HEK293 (cell line): ENCODE results near the gene COG6.

Experiments
- CTCF ChIA-PET: fragments of 350-600 bp; formaldehyde crosslinking; extraction: SDS; loops from one replicate; lab custom pipeline; 2021; ENCODE audit warnings: antibody characterized with exemption; lab: Yijun Ruan, JAX
- POLR2A ChIA-PET: fragments of 300-600 bp; formaldehyde crosslinking; extraction: SDS; loops from one replicate; lab custom pipeline; 2020; ENCODE audit warnings: antibody characterized with exemption, inconsistent platforms; lab: Yijun Ruan, JAX
- H3K27ac ChIP-seq: fragments of 200-500 bp; sonication (Bioruptor generic); 2 replicates; pipeline ENCODE4 v1.5.1; 2014; ENCODE audit warnings: low read depth, low read length, control low read depth, inconsistent platforms; ENCODE audit errors: extremely low read depth
- H3K36me3 ChIP-seq, 2 experiments: fragments of 200-500 bp in 1 of 2; sonication (Bioruptor generic) in 1 of 2; 1 replicate in 1 of 2; 2 replicates in 1 of 2; pipeline ENCODE4 v1.5.1; 2014 to 2017; ENCODE audit warnings: inconsistent platforms in 2 of 2, low read length in 2 of 2; ENCODE audit not compliant: control insufficient read depth in 2 of 2, insufficient read depth in 1 of 2
- H3K4me1 ChIP-seq: fragments of 200-500 bp; sonication (Bioruptor generic); 2 replicates; pipeline ENCODE4 v1.5.1; 2014; ENCODE audit warnings: mild to moderate bottlenecking, low read length, inconsistent platforms; ENCODE audit not compliant: control insufficient read depth, insufficient read depth
- H3K4me3 ChIP-seq: 2 replicates; pipeline ENCODE4 v1.5.1; 2011; ENCODE audit warnings: low read depth, mild to moderate bottlenecking, control low read depth, low read length, moderate library complexity
- H3K9me3 ChIP-seq: fragments of 200-500 bp; sonication (Bioruptor generic); 2 replicates; pipeline ENCODE4 v1.5.1; 2014; ENCODE audit warnings: low read depth, low read length, inconsistent platforms; ENCODE audit not compliant: control insufficient read depth, insufficient read depth
- ELK4 ChIP-seq: IDR thresholded peaks from 2 replicates; pipeline ENCODE4 v1.6.1; 2011; ENCODE audit warnings: mild to moderate bottlenecking, low read depth, low read length, borderline replicate concordance
- HOXD13 ChIP-seq: sonication (generic); formaldehyde crosslinking; IDR thresholded peaks from 2 replicates; pipeline ENCODE4 v1.8.0; 2022; ENCODE audit warnings: missing genetic modification reagents, borderline replicate concordance
- KLF16 ChIP-seq: fragments of 450-650 bp; formaldehyde crosslinking; IDR thresholded peaks from 2 replicates; pipeline ENCODE4 v1.5.1; 2017; ENCODE audit warnings: missing biosample characterization, missing genetic modification characterization
- KLF9 ChIP-seq: fragments of 450-650 bp; formaldehyde crosslinking; IDR thresholded peaks from 2 replicates; pipeline ENCODE4 v1.5.1; 2016; ENCODE audit warnings: missing biosample characterization, missing genetic modification characterization, low read depth
- MZF1 ChIP-seq: fragments of 450-650 bp; formaldehyde crosslinking; IDR thresholded peaks from 2 replicates; pipeline ENCODE4 v1.5.1; 2017; ENCODE audit warnings: missing biosample characterization, missing genetic modification characterization, borderline replicate concordance
- RBAK ChIP-seq: fragments of 450-650 bp; formaldehyde crosslinking; IDR thresholded peaks from 2 replicates; pipeline ENCODE4 v1.5.1; 2016; ENCODE audit warnings: missing biosample characterization, missing genetic modification characterization
- TRIM28 ChIP-seq: IDR thresholded peaks from 2 replicates; pipeline ENCODE4 v1.6.1; 2011; ENCODE audit warnings: low read length, control low read depth, borderline replicate concordance
- TSHZ1 ChIP-seq: fragments of 450-650 bp; formaldehyde crosslinking; IDR thresholded peaks from 2 replicates; pipeline ENCODE4 v1.5.1; 2016; ENCODE audit warnings: missing biosample characterization, missing genetic modification characterization, borderline replicate concordance
- YY2 ChIP-seq: fragments of 450-650 bp; formaldehyde crosslinking; IDR thresholded peaks from 2 replicates; pipeline ENCODE4 v1.5.1; 2016; ENCODE audit warnings: missing biosample characterization, missing genetic modification characterization
- ZNF146 ChIP-seq: fragments of 450-650 bp; formaldehyde crosslinking; IDR thresholded peaks from 2 replicates; pipeline ENCODE4 v1.5.1; 2016; ENCODE audit warnings: missing biosample characterization, missing genetic modification characterization
- ZNF221 ChIP-seq: fragments of 450-650 bp; formaldehyde crosslinking; IDR thresholded peaks from 2 replicates; pipeline ENCODE4 v1.5.1; 2017; ENCODE audit warnings: missing biosample characterization, missing genetic modification characterization, borderline replicate concordance
- ZNF311 ChIP-seq: fragments of 450-650 bp; formaldehyde crosslinking; IDR thresholded peaks from 2 replicates; pipeline ENCODE4 v1.5.1; 2017; ENCODE audit warnings: missing biosample characterization, missing genetic modification characterization, borderline replicate concordance
- ZNF398 ChIP-seq: fragments of 450-650 bp; formaldehyde crosslinking; IDR thresholded peaks from 2 replicates; pipeline ENCODE4 v1.5.1; 2017; ENCODE audit warnings: missing biosample characterization, missing genetic modification characterization
- ZNF48 ChIP-seq: fragments of 450-650 bp; formaldehyde crosslinking; IDR thresholded peaks from 2 replicates; pipeline ENCODE4 v1.5.1; 2016; ENCODE audit warnings: missing biosample characterization, missing genetic modification characterization
- ZNF488 ChIP-seq: fragments of 450-650 bp; formaldehyde crosslinking; IDR thresholded peaks from 2 replicates; pipeline ENCODE4 v1.5.1; 2016; ENCODE audit warnings: missing biosample characterization, missing genetic modification characterization
- ZNF514 ChIP-seq: fragments of 450-650 bp; formaldehyde crosslinking; IDR thresholded peaks from 2 replicates; pipeline ENCODE4 v1.5.1; 2016; ENCODE audit warnings: missing biosample characterization, missing genetic modification characterization
- ZNF558 ChIP-seq: fragments of 450-650 bp; formaldehyde crosslinking; IDR thresholded peaks from 2 replicates; pipeline ENCODE4 v1.5.1; 2016; ENCODE audit warnings: missing biosample characterization, missing genetic modification characterization
- ZNF561 ChIP-seq: fragments of 450-650 bp; IDR thresholded peaks from 2 replicates; pipeline ENCODE4 v1.5.1; 2018; ENCODE audit warnings: missing biosample characterization, missing genetic modification characterization, borderline replicate concordance
- ZNF670 ChIP-seq: fragments of 450-650 bp; formaldehyde crosslinking; IDR thresholded peaks from 2 replicates; pipeline ENCODE4 v1.5.1; 2016; ENCODE audit warnings: missing biosample characterization, missing genetic modification characterization, low read depth
- ZNF677 ChIP-seq: fragments of 450-650 bp; IDR thresholded peaks from 2 replicates; pipeline ENCODE4 v1.5.0; 2018; ENCODE audit warnings: missing biosample characterization, mild to moderate bottlenecking, missing genetic modification characterization, moderate library complexity
- ZNF692 ChIP-seq: fragments of 450-650 bp; formaldehyde crosslinking; IDR thresholded peaks from 2 replicates; pipeline ENCODE4 v1.5.1; 2016; ENCODE audit warnings: missing biosample characterization, missing genetic modification characterization
- ZSCAN4 ChIP-seq: fragments of 450-650 bp; formaldehyde crosslinking; IDR thresholded peaks from 2 replicates; pipeline ENCODE4 v1.5.1; 2017; ENCODE audit warnings: missing biosample characterization, missing genetic modification characterization
- ZSCAN5A ChIP-seq: fragments of 450-650 bp; formaldehyde crosslinking; IDR thresholded peaks from 2 replicates; pipeline ENCODE4 v1.5.1; 2016; ENCODE audit warnings: missing biosample characterization, missing genetic modification characterization

Gene COG6

GRCh38 chr13:39783051-39783450 is 127.6 kb downstream of the COG6 start:
- Histone ChIP-seq H3K9me3 (no peaks in the 10 kb centered on the region), H3K4me1 (no peaks in the 10 kb centered on the region), H3K27ac (no peak overlapping the region), H3K36me3 (no peaks in the 10 kb centered on the region), H3K4me3 (no peak overlapping the region)
- ChIA-PET CTCF (no interaction called here), POLR2A (interaction anchor here (0.6 kb wide), 1 partner anchor 902 kb away, joined by 6 read pairs; no protein-coding TSS in a partner anchor)
- TF ChIP-seq ZNF692 (tag by site-specific recombination) (no peak), ZNF398 (no peak), ZNF561 (tag by site-specific recombination) (no peak), ZNF514 (tag by site-specific recombination) (no peak), TRIM28 (no peak), ZNF677 (tag by site-specific recombination) (no peak), ZNF221 (tag by site-specific recombination) (no peak), ZNF488 (tag by site-specific recombination) (no peak), ELK4 (no peak), KLF9 (tag by site-specific recombination) (no peak), ZSCAN5A (no peak), ZSCAN4 (tag by site-specific recombination) (no peak), ZNF146 (no peak), ZNF48 (tag by site-specific recombination) (no peak), ZNF558 (tag by site-specific recombination) (no peak), KLF16 (tag by site-specific recombination) (no peak), ZNF311 (tag by site-specific recombination) (no peak), RBAK (no peak)
- TF ChIP-seq, all 188 proteins: peak for 0

- CTCF ChIA-PET: no interaction called here
- TF ChIP-seq ZNF398 (no peak), YY2 (tag by site-specific recombination) (no peak), MZF1 (no peak), HOXD13 (CRISPR knock-in tag) (no peak), ZNF670 (tag by site-specific recombination) (no peak), TSHZ1 (tag by site-specific recombination) (no peak)
Measured at GRCh38 chr13:39784347-39784746, 128.9 kb downstream of the COG6 start.

More at GRCh38 chr13:39784347-39784746, 128.9 kb downstream of the COG6 start:
- Histone ChIP-seq H3K4me3 (no peak overlapping the region), H3K27ac (no peak overlapping the region), H3K9me3 (no peaks in the 10 kb centered on the region), H3K36me3 (no peaks in the 10 kb centered on the region), H3K4me1 (no peaks in the 10 kb centered on the region)
- POLR2A ChIA-PET: no interaction called here
